Activated T-helper 2 cell treated with anti-CD3 and anti-CD28 coated beads, Interferon-gamma antibody, Interleukin-2, Interleukin-4, amounts not matched to agents 10 μg/mL and 5 μg/mL and 100 μg/mL, durations not matched to agents 14 hours and 24 hours and 36 hours (primary cell): ENCODE results near the gene FAM89B. TPM values are rescaled to one million over a fixed set of nuclear protein-coding genes. Genes with fewer than 3 reads are reported as not detected.
"Not testable (repeated sequence)": the region's sequence is repeated elsewhere in the genome, so short reads cannot be mapped to it uniquely, and the experiment has no call there.

ENCODE experiments used
- DNase-seq: peaks from one replicate; pipeline ENCODE4 v3.0.0; 2021; ENCODE audit warnings: low spot score
- H3K27ac Mint-ChIP-seq: one replicate; pipeline ENCODE4 v1.8.0; 2021; ENCODE audit warnings: mixed read lengths
- H3K27me3 Mint-ChIP-seq: one replicate; pipeline ENCODE4 v1.8.0; 2021; ENCODE audit warnings: low read depth, mixed read lengths
- H3K36me3 Mint-ChIP-seq: one replicate; pipeline ENCODE4 v1.8.0; 2021; ENCODE audit warnings: low read depth, mixed read lengths
- H3K4me1 Mint-ChIP-seq: one replicate; pipeline ENCODE4 v1.8.0; 2021; ENCODE audit warnings: low read depth, mixed read lengths
- H3K4me3 Mint-ChIP-seq: one replicate; pipeline ENCODE4 v1.8.0; 2021; ENCODE audit warnings: low read depth, mild to moderate bottlenecking, moderate library complexity, mixed read lengths
- H3K9me3 Mint-ChIP-seq: one replicate; pipeline ENCODE4 v1.8.0; 2021; ENCODE audit warnings: mixed read lengths
- intact Hi-C: fragments of 100-400 bp; cut with micrococcal nuclease; formaldehyde crosslinking; loops from one replicate; pipeline ENCODE4 v1.15.1; 2023
- total RNA-seq: library from RNA; stranded (reverse); gene quantifications from 2 replicates; pipeline ENCODE4 v1.2.3, GENCODE V29; 2022

Gene FAM89B
- total RNA-seq, 1 donor from 2014 or later: 31.5 TPM

DNA sequence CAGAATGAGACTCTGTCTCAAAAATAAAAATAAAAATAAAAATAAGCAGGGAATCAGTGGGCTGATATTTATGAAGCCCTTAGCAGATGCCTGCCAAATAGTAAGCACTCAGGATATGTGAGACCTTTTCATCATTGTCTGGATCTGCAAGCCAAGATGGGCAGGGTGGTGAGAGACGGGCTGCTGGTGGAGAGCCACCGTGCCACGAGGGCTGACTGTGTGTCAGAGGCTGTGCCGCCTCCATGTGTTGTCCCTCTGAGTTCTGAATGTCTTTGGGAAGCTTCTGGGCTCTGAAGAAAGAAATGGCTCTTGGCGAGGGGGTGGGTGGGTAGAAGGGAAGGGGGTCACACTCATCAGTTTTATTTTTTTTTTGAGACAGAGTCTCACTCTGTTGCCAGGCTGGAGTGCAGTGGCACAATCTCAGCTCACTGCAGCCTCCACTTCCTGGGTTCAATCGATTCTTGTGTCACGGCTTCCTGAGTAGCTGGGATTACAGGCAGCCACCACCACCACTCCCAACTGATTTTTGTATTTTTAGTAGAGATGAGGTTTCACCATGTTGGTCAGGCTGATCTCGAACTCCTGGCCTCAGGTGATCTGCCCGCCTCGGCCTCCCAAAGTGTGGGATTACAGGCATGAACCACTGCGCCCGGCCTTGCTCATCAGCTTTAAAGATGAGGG, 7.3 kb upstream of the FAM89B start:
- intact Hi-C loops, H3K27me3 Mint-ChIP-seq, H3K4me3 Mint-ChIP-seq, H3K9me3 Mint-ChIP-seq, DNase-seq: not testable (repeated sequence)
- Mint-ChIP-seq H3K27ac (peak overlapping the region; percentile 77), H3K4me1 (peaks cover 39% of the 10 kb centered on the region), H3K36me3 (peaks cover 12% of the 10 kb centered on the region)

DNA sequence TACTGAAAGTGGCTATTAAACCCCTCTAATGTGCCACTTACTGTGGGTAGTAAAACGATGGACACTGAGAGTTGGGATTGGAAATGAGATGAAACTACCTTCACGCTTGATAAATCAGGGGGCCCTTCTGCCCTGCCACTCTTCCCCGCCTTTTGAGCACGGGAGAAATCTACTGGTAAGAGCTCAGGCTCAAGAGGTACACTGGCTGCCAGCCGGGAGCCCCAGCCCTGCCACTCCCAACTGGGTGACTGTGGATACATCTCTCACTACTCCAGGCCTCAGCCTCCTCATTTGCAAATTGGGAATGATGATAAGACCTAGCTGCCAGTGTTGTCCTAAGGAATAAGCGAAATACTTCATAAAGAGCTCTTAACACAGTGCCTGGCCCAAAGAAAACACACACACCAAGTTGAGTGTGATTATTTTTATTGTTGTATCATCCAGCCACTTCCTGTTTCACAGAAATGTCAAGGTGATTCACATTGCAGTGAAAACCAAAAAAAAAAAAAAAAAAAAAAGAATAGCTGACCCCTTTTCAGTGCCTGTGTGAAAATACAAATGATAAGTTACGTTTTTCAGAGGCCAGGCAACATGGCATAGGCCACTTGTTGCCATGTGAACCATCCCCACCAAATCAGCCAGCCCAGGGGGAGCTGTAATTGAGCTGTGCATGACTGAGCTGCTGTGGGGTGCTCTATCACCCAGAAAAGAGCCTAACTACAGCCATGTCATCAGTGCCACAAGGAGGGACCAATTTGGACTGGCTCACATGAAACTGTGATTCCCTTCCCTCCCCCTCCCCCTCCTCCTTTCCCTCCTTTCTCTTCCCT, 6.5 kb upstream of the FAM89B start:
- Mint-ChIP-seq H3K9me3 (no peaks in the 10 kb centered on the region), H3K27ac (peak overlapping the region; percentile 77), H3K4me1 (peaks cover 34% of the 10 kb centered on the region), H3K27me3 (no peaks in the 10 kb centered on the region), H3K4me3 (peak overlapping the region; percentile 45), H3K36me3 (peaks cover 16% of the 10 kb centered on the region)
- intact Hi-C loops: no loop called here
- DNase-seq: no peak

DNA sequence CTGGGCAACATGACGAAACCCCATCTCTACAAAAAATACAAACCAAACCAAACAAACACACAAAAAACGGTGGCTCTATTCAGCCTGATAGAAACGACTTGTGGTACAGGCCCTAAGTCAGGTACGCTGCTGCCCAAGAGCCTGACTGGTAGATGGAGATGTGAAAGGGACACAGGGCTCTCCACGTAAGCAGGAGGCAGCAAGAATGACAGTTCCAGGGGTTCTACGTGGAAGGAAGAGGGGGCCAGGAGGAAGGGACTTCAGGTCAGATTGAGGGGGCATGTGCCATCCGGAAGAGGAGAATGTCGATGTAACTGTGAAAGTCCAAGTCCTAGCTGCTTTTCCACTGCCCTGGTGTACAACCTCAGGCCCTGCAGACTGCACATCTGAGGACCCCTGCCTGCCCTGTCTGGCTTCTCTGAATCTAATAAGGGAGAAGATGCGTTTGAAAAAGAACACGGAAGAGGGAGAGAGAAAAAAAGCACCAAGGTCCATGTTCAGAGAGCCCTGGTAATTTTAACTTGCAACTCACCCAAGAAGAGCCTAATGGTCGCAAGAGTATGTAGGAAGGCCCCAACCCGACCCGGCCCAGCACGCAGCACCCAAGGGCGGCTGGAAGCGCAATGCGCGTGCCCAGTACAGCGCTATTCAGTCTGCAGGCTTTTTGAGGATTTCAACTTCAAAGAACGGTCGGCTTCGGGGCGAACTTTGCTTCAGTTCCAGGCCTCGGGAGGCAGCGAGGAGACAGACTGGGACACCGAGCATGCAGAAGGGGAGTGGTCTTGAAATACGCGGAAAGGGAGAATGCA, 3.0 kb upstream of the FAM89B start:
- H3K27ac Mint-ChIP-seq: peak overlapping the region; percentile 98
- peak overlapping the region; percentile 97 for H3K4me3 Mint-ChIP-seq
- peaks cover 53% of the 10 kb centered on the region for H3K4me1 Mint-ChIP-seq
- peaks cover 37% of the 10 kb centered on the region for H3K36me3 Mint-ChIP-seq
- intact Hi-C loops: no loop called here
- DNase-seq: no peak
- no peaks in the 10 kb centered on the region for H3K9me3 Mint-ChIP-seq
- H3K27me3 Mint-ChIP-seq: no peaks in the 10 kb centered on the region

DNA sequence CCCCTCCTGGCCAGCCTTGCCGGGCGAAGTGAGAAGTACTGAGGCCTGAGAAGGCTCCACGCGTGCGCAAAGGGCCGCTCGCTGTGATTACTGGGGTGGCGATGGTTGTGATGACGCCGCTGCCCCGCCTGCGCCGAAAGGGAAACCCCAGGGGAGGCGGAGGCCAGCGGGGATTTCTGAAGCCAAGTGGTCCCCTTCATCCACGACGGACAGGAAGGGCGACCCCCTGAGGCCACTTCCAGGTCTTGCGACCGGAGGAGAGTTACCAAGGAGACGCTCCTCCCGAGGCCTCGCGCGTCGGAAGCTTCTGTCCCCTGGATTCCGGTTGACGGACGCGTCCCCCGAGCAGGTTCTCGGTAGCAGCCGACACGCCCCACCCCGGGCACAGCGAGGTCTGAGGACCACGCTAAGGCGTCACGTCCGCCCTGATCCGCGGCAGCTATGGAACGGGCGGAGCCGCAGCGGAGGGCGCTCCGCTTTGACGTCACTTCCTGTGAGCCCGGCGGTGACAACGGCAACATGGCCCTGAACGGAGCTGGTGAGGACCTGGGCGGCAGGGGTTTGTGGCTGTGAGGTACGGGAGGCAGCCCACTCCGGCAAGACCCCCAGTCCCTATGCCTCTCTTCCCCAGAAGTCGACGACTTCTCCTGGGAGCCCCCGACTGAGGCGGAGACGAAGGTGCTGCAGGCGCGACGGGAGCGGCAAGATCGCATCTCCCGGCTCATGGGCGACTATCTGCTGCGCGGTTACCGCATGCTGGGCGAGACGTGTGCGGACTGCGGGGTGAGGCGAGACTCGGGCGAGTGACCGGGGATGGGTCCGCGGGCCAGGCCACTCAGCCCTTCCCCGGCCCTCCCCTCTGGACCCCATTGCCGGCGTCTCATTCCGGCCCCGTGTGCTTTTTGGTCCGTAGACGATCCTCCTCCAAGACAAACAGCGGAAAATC, 2.1 kb upstream of the FAM89B start, which contains the start of gene ZNRD2:
Gene ZNRD2, plus strand, starts transcription at position 505 of the 946 bp plus-strand sequence. Its CDS starts 15 bp downstream, at position 520.
- no peaks in the 10 kb centered on the region for H3K9me3 Mint-ChIP-seq
- peak; percentile 99 for DNase-seq
- peak within 1 kb of the TSS; percentile 98 for H3K27ac Mint-ChIP-seq
- peaks cover 41% of the 10 kb centered on the region for H3K36me3 Mint-ChIP-seq
- H3K27me3 Mint-ChIP-seq: no peaks in the 10 kb centered on the region
- intact Hi-C loops: loop anchor here (1.0 to 10.0 kb wide), 8 partner anchors 24 to 543 kb away; partner anchors contain the start of genes CFL1, KAT5, PCNX3 and SNX15
- peak within 1 kb of the TSS; percentile 97 for H3K4me3 Mint-ChIP-seq
- peaks cover 57% of the 10 kb centered on the region for H3K4me1 Mint-ChIP-seq

DNA sequence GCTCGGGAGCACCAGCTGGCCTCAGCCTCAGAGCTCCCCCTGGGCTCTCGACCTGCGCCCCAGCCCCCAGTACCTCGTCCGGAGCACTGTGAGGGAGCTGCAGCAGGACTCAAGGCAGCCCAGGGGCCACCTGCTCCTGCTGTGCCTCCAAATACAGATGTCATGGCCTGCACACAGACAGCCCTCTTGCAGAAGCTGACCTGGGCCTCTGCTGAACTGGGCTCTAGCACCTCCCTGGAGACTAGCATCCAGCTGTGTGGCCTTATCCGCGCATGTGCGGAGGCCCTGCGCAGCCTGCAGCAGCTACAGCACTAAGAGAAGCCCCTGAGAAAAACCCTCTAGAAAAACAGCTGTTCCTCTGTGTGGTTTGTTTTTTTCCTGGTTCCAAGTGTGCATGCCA, 918 bp upstream of the FAM89B start:
- Mint-ChIP-seq H3K9me3 (no peaks in the 10 kb centered on the region), H3K4me1 (peaks cover 49% of the 10 kb centered on the region), H3K27ac (no peak overlapping the region), H3K4me3 (peak overlapping the region; percentile 97), H3K27me3 (no peaks in the 10 kb centered on the region), H3K36me3 (peaks cover 41% of the 10 kb centered on the region)
- no peak for DNase-seq
- intact Hi-C loops: loop anchor here (5.0 to 10.0 kb wide), 5 partner anchors 81 to 544 kb away; partner anchors contain the start of genes CFL1, KAT5, SNX15 and TM7SF2

DNA sequence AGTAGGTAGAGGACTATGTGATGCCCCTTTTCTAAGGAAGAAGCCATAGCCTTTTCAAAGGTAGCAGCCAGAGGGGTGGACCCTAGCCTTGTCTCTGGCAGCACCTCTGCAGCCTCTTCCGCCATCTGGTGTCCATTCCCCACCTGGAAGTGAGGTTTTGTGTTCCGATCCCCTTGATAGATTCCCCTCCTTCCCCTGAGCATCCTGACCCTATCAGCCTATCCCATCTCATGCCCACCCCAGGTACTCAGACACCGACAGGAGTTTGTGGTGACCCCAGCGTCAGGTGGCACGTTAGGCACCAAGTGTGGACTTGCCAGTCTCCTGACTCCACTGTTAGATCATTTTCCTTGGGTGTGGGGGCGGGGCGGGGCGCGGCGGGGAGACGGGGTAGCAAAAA, 398 bp upstream of the FAM89B start:
- Mint-ChIP-seq H3K4me1 (peaks cover 47% of the 10 kb centered on the region), H3K9me3 (no peaks in the 10 kb centered on the region), H3K27me3 (no peaks in the 10 kb centered on the region), H3K27ac (peak overlapping the region; percentile 87), H3K4me3 (peak overlapping the region; percentile 97), H3K36me3 (peaks cover 41% of the 10 kb centered on the region)
- intact Hi-C loops: loop anchor here (5.0 to 10.0 kb wide), 5 partner anchors 80 to 545 kb away; partner anchors contain the start of genes CFL1, KAT5, SNX15 and TM7SF2
- no peak for DNase-seq

DNA sequence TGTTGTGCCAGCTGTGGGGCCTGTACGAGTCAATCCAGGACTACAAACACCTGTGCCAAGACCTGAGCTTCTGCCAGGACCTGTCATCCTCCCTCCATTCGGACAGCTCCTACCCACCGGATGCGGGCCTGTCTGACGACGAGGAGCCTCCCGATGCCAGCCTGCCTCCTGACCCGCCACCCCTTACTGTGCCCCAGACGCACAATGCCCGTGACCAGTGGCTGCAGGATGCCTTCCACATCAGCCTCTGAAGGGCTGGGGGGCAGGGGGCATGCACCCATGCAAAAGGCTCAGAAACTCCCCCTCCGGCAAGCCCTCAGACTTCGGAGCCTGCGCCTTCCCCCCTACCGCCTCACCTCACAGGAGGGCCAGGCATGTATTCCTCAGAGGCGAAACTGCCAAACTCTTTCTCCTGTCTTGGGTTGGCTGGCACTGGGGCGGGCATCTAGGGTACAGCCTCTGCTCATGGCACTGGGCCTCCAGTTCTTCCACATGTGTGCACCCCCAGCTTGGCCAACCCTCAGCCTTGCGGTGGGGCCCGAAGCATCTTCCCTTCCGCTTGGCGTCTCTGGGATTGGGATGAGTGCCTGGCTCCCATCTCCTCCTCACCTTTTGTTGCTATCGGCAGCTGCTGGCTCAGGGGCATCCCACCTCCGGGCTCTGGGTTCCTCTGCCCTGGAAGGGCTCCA, 1.2 kb downstream of the FAM89B start:
- no peak for DNase-seq
- Mint-ChIP-seq H3K9me3 (no peaks in the 10 kb centered on the region), H3K27ac (peak overlapping the region; percentile 85), H3K36me3 (peaks cover 41% of the 10 kb centered on the region), H3K4me1 (peaks cover 52% of the 10 kb centered on the region), H3K4me3 (peak overlapping the region; percentile 84), H3K27me3 (no peaks in the 10 kb centered on the region)
- intact Hi-C loops: loop anchor here (1.0 to 10.0 kb wide), 7 partner anchors 15 to 546 kb away; partner anchors contain the start of genes CFL1, KAT5, SNX15 and TM7SF2

DNA sequence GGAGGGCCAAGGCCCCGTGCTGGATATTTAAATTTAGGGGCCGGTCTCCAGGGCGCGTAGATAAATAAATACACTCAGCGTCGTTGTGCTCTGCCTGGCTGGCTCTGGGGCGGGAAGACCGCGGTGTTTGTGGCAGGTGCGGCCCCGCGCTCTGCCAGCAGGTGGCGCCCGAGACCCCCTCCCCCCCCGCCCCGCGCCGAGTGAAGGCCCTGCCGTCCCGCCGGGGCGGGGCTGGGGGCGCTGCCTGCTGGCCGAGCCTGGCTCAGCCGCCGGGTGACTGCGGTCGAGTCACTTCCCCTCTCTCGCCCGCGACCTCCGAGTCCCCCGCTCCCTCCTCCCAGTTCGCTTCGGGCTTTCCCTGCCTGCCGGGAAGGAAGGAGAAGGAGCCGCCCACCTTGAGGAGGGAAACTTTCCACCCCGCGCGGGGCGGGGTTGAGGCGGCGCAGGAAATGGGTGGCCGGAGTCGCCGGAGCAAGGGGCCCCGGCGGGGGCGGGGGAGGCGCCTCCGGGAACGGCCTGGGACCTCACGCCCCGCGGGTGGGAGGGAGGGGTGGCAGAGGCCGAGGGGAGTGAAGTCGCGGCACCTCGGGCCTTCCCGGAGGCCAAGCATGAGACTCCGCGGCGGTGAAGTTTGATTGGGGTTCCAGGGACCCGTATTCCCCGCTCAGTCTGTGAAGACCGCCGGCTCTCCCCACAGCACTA, 1.9 kb downstream of the FAM89B start:
- no peaks in the 10 kb centered on the region for H3K9me3 Mint-ChIP-seq
- H3K4me1 Mint-ChIP-seq: peaks cover 48% of the 10 kb centered on the region
- intact Hi-C loops: loop anchor here (1.0 to 10.0 kb wide), 7 partner anchors 14 to 547 kb away; partner anchors contain the start of genes CFL1, KAT5, SNX15 and TM7SF2
- peak overlapping the region; percentile 91 for H3K4me3 Mint-ChIP-seq
- peaks cover 43% of the 10 kb centered on the region for H3K36me3 Mint-ChIP-seq
- DNase-seq: peak; percentile 88
- H3K27me3 Mint-ChIP-seq: no peaks in the 10 kb centered on the region
- H3K27ac Mint-ChIP-seq: peak overlapping the region; percentile 95

DNA sequence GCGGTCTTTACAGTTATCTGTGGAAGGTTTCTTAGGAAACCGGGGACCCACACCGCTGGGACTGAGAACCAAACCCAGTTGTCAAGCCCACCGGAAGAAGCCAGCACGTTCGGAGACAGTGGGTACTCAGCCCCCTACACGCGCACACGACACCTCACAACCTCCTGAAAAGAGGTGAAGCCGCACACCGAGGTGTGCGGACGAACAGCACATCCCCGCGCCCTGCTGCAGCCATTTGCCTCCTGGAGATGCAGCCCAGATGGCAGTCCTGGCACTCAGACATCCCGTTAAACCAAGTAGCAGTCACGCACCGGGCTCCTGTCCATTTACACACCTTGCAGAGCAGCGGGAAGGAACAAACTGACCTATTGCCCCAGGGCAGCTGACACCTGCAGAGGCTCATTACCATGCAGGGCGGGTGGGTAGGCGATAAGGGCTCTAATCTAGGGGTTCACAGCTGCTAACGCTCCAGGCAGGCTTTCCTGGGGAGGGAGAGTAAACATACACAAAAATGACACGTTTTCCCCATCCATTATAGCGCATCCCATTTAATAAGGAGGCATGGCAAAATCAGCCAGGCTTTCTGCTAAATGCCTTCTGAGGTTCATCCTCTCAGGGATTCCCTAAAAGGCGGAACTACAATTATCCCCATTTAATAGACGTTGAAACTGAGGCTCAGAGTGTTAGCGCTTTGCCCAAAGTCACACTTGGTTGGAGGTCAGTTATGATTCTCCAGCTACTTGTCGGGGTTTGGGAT, 2.7 kb downstream of the FAM89B start:
- Mint-ChIP-seq H3K4me3 (peak overlapping the region; percentile 91), H3K36me3 (peaks cover 50% of the 10 kb centered on the region), H3K4me1 (peaks cover 46% of the 10 kb centered on the region), H3K9me3 (no peaks in the 10 kb centered on the region), H3K27me3 (no peaks in the 10 kb centered on the region), H3K27ac (peak overlapping the region; percentile 95)
- intact Hi-C loops: loop anchor here (1.0 to 10.0 kb wide), 9 partner anchors 13 to 548 kb away; partner anchors contain the start of genes CFL1, KAT5, PCNX3 and SNX15
- no peak for DNase-seq
